ENCODE measurements around the gene TLX2.

The TLX2 gene

DNA sequence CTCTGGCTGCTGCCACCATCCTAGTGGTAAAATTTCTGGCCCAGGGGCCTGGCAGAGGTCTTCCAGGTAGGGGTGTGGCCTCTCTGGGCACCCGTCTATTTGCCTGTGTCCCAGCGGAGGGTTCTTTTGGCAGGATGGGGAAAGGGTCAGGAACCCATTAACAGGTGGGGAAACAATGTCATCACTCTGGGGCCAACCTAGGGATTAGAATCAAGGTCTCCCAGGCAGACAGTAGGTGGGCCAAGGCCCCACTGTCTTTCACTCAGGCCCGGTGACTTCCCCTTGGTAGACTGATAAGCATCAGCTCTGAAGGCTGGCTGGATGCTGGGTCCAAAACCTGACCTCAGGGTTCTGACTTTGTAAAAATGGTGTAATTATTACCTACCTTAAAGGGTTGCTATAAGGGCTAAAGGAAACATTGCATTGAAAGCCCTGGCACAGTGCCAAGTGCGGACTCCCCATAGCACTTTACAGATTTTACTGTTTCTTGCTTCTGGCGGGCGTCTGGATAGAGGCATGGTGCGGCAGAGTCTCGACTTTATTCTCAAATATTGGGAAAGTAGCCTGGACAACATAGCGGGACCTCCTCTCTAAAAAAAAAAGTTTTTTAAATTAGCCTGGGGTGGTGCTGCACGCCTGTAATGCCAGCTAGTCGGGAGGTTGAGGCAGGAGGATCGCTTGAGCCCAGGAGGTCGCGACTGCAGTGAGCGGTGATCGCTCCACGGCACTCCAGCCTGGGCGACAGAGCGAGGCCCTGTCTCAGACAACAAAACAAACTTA, 17.1 kb upstream of the TLX2 start:
- no peak for DNase-seq (ENCODE audit: low spot score)

DNA sequence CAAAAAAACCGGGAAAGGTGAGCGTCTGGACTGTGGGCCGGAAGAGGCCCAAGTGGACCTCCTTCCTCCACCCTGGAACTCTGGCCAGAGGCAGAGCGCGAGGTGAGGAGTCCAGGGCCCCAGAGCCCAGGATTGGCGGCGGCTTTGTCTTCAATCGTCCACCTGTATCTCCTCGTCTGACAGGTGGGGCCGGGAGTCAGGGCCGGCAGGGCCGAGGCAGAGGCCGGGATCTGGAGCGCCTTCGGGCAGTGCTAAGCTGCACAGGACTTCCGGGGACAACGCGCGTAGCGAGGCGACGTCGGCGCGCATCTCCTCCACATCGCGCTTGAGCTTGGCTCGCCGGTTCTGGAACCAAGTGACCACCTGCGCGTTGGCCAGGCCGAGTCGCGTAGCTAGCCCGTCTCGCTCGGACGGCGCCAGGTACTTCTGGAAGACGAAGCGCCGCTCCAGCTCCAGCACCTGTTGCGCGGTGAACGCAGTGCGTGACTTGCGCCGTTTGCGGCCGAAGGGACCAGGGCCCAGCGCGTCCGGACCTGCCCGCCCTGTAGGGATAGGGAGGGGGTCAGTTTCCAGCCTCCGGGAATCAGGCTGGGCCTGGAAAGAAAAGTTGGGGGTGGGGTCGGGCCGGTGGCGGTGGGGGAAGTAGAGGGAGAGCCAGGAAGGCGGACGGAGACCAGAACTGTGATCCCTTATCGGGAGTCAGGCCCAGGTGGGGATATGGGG, 16.3 kb upstream of the TLX2 start:
- no peak for DNase-seq (ENCODE audit: low spot score)

DNA sequence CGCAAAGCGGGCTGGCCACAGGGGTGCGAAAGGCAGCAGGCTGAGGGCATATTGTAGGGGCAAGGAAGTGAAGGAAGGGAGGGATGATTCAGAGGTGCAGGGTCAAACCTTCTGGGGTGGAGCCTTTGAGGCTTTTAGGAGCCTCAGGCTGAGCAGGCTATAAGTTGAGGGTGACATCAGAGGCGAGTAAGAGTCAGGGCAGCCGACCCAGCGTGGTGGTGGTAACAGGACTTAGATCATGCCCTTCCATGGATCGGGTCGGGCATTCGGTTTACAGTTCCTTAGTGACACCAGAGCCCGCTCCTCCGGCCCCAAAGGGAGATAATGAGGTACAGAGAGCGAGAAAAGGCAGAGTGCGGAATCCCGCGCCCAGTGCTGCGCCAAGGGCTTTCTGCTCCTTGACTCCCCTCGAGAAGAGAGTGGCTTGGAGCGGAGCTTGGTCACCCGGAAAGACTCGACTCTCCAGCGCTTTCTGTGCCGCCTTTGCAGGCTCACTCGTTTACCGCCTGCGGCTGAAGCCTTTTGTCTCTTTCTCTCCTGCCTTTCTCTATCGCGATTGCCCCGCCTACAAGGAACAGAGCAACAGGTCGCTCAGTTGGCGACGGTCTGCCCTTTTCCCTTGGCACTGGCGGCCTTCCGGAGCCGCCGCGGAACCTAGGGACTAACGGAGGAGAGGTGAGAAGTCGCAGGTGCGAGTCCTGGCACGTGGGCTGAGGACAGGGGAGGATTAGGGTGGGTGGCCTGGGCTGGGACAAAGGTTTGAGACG, 15.6 kb upstream of the TLX2 start:
- peak; percentile 44 for DNase-seq (ENCODE audit: low spot score)

DNA sequence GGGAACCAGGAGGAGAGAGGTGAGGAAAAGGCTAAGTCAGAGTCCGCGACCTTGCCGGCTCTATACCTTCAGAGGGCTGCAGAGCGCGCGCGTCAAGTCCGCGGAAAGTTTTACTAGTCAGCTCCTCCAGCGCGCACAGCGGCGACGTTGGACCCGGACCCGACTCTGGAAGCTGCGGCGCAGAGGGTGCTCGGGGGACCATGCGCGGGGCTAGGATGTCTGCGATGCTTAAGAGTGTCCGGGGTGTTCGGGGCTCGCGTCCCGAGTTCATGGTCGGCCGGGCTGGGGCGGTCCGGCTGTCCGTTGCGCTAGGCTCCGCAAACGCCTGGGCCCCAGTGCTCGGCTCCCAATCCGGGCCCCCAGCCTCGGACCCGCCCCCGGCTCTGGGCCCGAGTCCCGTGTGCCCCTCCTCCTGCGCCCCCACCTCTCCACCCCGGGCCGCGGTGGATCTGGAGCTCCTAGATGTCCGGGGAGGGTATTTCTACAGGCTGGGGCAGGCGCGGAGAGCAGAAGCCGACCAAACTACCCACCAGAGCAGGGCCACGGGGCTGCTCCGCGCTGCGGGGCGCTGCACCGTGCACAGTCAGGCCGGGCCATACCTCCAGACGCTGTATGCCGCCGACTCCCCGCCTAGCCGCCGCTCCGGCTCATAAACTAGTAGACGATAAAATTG, 14.8 kb upstream of the TLX2 start, which contains the start of gene LBX2:
TSS of gene LBX2 (minus strand) at position 337 of the 673 bp plus-strand sequence. CDS start at position 271, 66 bp downstream.
- DNase-seq (ENCODE audit: low spot score) = no peak

DNA sequence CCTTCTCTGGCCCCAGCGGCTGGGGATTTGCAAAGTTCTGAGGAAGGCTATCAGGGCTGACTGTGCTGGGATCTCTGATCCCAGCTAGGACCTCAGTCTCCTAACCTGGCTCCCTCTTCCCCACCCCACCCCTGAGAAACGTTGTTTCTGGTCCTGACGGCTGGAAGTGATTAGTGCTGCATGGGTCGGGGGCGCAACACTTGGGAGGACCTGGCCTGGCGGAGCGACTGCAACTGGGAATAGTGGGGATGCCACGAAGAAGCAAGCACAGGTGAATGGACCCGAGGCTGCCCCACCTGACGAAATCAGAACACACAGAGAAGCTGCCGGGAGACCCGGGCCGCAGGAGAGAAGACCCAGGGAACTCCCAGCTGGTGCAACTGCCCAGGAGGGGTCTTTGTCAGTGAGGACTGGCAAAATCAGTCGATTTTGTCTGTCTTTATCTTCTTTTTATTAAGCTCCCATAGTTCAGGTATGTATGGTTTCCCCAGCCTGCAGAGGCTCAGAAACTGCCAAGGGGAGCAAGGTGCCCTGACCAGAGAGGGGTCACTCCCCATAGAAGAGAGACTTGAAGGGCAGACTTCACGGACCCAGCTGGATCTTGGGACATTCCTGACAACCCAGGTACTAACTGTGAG, 14.2 kb upstream of the TLX2 start:
- no peak for DNase-seq (ENCODE audit: low spot score)

DNA sequence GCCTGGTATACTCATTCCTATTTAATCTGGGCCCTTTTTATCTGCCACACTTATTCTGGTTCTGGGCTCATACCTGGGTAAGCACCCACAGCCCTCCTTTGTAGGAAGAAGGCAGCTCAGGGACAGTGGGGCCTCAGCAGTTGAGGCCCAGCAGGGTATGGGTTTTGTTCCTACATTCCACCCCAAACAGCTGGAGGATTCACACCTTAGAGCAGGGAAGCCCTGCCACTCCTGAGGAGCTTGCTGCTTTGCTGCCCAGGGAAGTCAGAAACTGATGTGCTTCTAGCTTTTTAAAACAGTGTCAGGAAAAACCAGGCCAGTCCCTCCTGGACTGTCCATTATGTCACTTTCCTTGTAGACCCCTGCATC, 13.7 kb upstream of the TLX2 start:
- DNase-seq (ENCODE audit: low spot score) = no peak

DNA sequence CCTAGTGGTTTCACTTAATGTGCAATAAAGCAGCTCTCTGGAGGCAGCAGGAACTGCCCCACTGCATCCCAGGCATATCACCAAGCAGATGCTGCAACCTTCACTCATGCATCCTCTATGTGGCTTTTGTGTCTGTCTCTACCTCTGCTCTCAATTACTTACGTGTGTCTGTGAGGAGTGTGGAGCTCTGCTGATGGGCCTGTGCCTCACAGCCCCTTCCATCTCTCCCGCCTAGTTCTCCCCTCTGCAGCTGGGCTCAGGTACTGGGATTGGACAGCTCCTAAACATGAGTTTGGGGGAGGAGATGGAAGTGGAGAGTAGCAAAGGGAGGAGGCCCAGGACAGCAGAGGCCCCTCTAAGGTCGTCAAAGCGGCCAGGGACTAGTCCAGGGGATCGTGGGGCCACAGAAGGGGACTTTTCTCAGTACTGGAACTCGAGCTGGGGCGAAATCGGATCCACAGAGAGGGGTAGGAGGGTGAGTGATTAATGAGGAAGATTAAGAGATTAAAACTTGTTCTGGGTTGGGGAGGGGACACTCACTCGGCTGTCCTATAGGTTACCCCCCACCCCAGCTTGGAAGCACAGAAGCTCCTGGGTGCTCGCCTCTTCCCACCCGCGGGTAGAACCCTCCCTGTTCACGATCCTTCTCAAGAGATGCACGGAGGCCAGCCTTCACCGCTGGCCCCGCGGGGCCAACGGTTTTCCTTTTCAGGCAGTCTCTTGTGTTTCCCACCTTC, 12.7 kb upstream of the TLX2 start:
- DNase-seq (ENCODE audit: low spot score) = no peak

DNA sequence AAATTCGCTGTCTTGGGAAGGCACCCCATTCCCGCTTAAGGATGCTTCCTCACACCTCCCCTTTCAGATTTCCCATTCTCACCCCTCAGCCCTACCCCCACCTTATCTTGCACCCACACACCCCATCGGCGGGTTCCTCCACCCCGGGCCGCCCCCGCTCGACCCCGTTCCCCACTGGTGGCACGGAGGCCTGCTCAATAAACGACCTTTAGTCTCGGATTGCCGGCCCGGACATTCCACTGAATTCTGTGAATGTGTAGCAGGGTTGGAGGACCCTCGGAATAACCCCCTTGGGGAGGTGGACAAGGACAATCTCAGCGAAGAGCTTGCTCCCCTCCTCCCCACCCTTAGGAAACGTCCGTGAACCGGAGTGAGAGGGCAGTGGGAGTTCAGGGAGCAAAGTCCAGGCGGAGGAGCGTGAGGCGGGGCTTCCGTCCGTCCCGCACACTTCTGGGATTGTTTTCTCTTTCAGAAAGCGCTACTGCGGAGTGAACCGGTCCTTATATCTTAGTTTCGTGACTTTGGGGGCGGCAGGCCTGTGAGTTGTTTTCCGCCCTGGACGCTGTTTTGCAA, 12.0 kb upstream of the TLX2 start:
- DNase-seq (ENCODE audit: low spot score) = peak; percentile 64

DNA sequence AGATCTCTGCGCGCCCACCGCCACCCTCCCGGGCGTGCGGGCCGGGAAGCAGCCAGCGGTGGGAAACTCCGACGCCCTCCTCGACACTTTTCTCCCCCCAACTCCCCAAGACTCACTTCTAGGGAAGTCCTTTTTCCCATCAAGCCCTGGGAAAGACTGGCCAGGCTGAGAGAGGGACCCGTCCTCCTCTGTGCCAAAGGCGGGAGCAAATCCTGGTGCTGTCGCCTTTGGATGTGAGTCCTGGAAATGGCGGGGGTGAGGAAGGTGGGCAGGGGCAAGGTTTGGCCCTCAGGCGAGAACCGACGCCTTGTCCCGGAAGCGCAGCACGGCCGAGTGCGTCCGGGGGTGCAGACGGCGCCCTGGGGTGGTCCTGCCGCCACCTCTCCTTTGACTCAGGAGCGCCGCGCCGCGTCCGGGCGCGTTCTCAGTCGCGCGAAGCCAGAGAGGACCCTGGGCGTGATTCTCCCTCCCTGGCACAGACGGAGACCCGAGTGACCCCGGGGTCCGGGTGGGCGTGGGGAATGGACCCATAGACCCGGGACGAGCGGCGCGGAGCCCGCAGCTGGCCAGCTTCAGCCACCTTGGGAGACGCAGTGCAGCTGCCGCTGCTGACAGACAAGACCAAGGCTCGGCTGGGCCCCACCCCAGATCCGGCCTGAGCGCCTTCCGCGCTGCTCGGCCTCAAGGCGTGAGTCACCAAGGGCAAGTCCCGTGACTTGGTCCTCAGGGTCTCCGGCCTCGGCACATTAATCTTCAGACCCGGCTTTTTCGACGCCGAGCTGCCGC, 11.3 kb upstream of the TLX2 start:
- peak; percentile 94 for DNase-seq (ENCODE audit: low spot score)

DNA sequence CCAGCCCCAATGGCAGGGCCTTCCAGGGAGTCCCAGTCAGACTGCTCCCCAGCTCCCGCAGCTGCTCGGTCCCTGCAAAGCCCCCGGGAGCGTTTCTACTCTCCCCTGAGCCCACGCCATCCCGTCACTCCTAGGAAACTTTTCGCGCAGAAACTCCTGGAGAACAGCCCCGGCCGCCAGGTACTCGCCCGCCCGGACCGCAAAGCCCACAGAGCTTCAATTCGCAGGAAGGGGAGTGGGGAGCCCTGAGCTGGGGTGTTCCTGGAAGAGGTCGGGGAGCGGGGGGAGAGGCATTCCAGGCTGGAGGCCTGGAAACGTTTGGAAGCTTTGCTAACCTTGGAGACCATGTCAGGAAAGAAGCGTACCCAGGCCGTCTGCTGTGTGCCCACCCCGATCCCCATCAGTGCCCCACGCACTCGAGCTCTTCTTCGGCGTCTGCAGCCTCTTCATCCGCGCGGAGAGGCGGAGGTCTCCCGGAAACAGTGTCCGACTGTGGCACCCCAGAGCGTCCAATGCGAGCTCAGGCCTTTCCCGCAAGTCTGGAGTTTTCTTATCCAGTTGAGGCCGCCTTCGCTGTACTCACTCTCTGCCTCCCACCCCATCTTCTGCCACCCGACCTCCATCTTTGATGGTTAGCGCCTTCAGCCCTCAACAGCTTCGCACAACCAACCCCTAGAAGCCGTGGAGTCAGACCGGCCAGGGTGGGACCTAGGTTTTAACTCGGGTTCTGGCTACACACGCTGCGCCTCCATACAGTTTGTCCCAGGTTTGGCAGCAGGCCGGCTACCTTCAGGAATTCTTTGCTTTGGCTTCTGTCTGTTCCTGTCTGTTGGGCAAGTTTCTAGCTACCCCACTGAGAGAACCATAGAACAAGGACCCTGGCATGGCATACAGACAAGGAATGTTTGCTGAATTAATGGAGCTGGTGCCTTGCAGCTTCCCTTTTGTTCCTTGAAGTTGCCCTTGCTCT, 10.5 kb upstream of the TLX2 start:
- DNase-seq (ENCODE audit: low spot score) = peak; percentile 66

DNA sequence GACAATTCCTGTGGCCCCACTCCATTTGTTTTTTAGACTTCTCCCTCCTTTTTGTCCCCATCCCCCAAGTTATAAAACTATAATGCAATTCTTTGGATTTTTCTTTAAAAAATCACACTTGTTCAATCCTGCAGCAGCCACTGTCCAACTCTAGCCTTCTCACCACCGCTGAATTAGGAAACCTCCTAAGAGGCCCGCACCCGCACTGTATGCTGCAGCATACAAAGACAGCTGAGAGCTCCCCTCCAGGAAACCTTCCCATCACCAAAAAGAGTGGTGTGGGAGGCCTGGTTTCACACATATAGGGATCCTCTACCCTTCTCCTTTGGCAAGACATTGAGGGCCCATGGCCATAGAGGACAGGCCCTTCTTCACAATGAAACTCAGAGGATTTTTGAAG, 9.7 kb upstream of the TLX2 start:
- DNase-seq (ENCODE audit: low spot score) = no peak

DNA sequence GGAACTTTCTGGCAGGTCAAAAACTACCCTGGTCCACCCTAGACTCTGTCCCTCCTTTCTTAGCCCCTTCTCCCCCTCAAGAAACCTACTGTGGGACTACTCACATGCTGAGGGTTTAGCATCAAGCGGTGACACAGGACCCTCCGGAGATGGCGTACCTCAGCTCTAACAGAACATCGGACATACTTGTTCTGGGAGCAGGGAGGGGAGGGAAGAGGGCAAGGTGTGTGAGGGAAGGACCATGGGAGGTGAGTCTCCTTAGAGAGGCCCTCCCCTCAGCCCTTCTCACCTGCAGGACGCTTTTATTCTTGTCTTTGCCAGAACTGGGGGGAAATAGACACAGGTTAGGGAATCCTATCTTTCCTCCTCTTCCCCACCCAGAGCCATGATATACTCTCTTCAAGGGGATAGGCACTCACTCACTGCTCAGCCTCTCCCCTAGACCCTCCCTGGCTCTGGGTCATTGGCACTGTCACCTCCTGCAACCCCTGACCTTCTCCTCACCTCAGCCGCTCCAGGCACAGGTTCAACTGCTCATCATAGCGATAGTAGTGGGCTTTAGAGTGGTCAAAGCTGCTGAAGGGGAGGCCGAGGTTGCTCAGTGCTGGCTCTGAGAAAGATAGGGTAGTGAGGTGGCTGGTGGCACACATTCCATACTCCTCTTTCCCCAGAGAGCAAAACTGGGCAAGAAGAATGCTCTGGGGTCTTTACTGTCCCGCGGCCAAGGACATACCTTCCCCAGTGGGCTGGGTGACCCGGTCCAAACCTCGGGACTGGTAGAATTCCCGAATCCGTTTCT, 8.6 kb upstream of the TLX2 start:
- DNase-seq (ENCODE audit: low spot score) = no peak

DNA sequence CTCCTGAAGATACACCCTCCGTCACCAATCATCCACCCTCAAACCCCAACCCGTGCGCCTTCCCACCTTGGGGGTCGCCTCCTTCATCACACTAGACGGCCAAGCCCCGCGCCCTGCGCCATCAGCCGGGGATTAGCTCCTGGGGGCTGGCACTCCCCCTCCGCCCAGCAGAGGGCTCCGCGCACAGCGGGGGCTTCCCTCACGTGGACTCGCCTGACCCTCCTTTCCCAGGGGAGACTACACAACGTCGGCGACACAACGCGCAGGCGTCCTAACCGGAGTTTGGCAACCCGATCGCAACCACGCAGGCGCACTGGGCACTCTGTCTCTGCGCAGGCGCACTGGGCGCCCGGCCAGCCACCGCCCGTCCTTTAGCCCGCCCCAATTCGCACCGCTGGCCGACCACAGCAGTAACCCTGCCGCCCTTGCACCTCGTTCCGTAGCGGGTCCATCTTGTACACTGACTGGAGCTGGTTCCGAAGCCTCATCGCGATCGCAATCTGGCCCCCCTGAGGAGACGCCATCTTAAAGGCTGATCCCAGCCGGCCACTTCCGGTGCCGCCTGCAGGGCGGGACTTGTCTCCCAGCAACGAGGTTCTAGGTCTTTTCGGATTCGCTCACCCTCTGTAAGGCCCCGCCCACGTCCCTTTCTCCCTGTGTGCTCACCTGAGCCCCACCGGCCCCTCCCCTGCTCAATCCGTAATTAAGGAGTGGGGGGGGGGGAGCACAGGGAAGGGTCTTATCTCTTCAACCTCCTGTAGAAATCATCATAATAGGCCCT, 6.9 kb upstream of the TLX2 start, which contains the start of gene PCGF1:
TSS of gene PCGF1 (minus strand) at position 551 of the 781 bp plus-strand sequence. CDS start at position 524, 27 bp downstream.
- DNase-seq (ENCODE audit: low spot score) = peak; percentile 98

DNA sequence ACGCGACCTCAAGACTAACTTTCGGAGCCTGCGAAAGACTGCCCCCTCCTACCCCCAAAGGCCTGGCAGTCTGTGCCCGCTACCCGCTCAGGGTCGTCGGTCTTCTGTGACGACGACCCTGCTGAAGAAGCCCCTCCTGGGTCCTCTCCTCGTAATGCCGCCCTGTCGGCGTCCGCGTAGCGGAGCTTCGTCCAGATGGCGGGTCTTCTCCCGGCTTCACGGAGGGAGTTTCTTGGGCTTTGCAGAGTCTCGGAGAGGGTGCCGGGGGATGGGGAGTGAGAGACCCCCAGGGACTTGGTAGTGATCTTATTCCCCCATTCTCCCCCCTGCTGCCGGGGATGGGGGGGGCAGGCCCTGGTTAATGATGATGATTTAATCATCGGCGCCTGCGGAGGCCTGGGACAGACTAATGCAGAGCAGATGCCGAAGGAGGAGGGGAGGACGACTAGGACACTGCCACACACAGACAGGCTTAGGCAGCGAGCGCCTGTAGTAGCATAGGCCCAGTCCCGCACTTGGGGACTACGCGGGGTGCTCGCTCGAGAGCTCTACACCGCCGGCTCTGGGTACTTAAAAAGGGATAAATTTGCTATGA, 6.2 kb upstream of the TLX2 start:
- peak; percentile 79 for DNase-seq (ENCODE audit: low spot score)

DNA sequence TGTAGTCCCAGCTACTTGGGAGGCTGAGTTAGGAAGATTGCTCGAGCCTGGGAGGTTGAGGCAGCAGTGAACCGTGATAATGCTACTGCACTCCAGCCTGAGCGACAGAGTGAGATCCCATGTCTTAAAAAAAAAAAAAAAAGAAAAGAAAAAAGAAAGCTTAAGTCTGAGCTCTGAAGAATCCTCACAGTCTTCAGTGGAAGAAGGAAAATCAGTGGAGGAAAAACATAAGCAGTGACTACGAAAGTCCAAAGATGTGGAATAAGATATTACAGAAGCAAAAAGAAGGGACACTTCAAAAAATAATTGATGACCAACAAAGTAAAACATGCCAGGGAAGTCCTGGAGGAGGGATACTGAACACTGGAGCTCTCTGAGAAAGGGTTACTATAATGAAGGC, 4.0 kb upstream of the TLX2 start:
- DNase-seq (ENCODE audit: low spot score) = no peak

Measured in RKO (cell line).